Neural cell (in vitro differentiated cells): ENCODE measurements around the gene TMSB10. TPM values are rescaled to one million over a fixed set of nuclear protein-coding genes. Genes with fewer than 3 reads are reported as not detected.

Experiments
- H2AFZ ChIP-seq: fragments of 200-600, 300-800 bp; sonication (generic), shearing (Covaris generic); 2 replicates; pipeline ENCODE4 v1.6.0; 2014; ENCODE audit warnings: low read depth, mild to moderate bottlenecking, antibody characterized with exemption, low read length, moderate library complexity
- H3F3A ChIP-seq: fragments of 200-600 bp; shearing (Covaris generic); 2 replicates; pipeline ENCODE4 v1.6.1; 2016; ENCODE audit warnings: mild to moderate bottlenecking, moderate library complexity, mixed read lengths, antibody characterized with exemption, low read length; ENCODE audit not compliant: insufficient read depth, poor library complexity, severe bottlenecking
- H3K27ac ChIP-seq: fragments of 200-600, 300-800 bp; sonication (generic), shearing (Covaris generic); 2 replicates; pipeline ENCODE4 v1.5.1; 2014; ENCODE audit warnings: mild to moderate bottlenecking, low read length, moderate library complexity
- H3K27me3 ChIP-seq: fragments of 300-800, 200-600 bp; sonication (generic), shearing (Covaris generic); 2 replicates; pipeline ENCODE4 v1.6.0; 2014; ENCODE audit warnings: mild to moderate bottlenecking, low read depth, low read length, moderate library complexity; ENCODE audit not compliant: insufficient read depth
- H3K36me3 ChIP-seq: fragments of 300-800, 200-600 bp; sonication (generic), shearing (Covaris generic); 2 replicates; pipeline ENCODE4 v1.5.1; 2014; ENCODE audit warnings: mild to moderate bottlenecking, antibody characterized with exemption, low read length, moderate library complexity; ENCODE audit not compliant: insufficient read depth
- H3K4me2 ChIP-seq: fragments of 300-800, 200-600 bp; sonication (generic), shearing (Covaris generic); 2 replicates; pipeline ENCODE4 v1.6.0; 2014; ENCODE audit warnings: mild to moderate bottlenecking, low read length
- H3K4me3 ChIP-seq: fragments of 300-800, 200-600 bp; sonication (generic), shearing (Covaris generic); 2 replicates; pipeline ENCODE4 v1.5.1; 2014; ENCODE audit warnings: mild to moderate bottlenecking, low read length, moderate library complexity
- H3K79me2 ChIP-seq: fragments of 200-600 bp; shearing (Covaris generic); replicated peaks from 2 replicates; pipeline ENCODE4 v1.6.0; 2014; ENCODE audit warnings: mild to moderate bottlenecking, low read length, moderate library complexity; ENCODE audit not compliant: insufficient read depth
- H3K9ac ChIP-seq: fragments of 300-800, 200-600 bp; sonication (generic), shearing (Covaris generic); 2 replicates; pipeline ENCODE4 v1.6.1; 2016; ENCODE audit warnings: mild to moderate bottlenecking, low read length, mixed read lengths
- H3K9me2 ChIP-seq: fragments of 200-600 bp; shearing (Covaris generic); 2 replicates; pipeline ENCODE4 v1.6.1; 2016; ENCODE audit warnings: mild to moderate bottlenecking, low read length, mixed read lengths; ENCODE audit not compliant: insufficient read depth
- H3K9me3 ChIP-seq: fragments of 200-600, 300-800 bp; sonication (generic), shearing (Covaris generic); 2 replicates; pipeline ENCODE4 v1.6.1; 2016; ENCODE audit warnings: mild to moderate bottlenecking, mixed run types, low read length, moderate library complexity, mixed read lengths
- H4K20me1 ChIP-seq: fragments of 200-600 bp; shearing (Covaris generic); 2 replicates; pipeline ENCODE4 v1.6.1; 2016; ENCODE audit warnings: mild to moderate bottlenecking, mixed run types; ENCODE audit not compliant: insufficient read depth
- CTCF ChIP-seq: fragments of 450-650 bp; IDR thresholded peaks from 2 replicates; pipeline ENCODE4 v1.5.1; 2014; ENCODE audit warnings: antibody characterized with exemption, mild to moderate bottlenecking, moderate library complexity; ENCODE audit not compliant: poor library complexity, severe bottlenecking
- EP300 ChIP-seq: fragments of 450-650 bp; conservative IDR thresholded peaks from 2 replicates; pipeline ENCODE4 v1.6.1; 2014; ENCODE audit warnings: antibody characterized with exemption, mild to moderate bottlenecking, moderate library complexity; ENCODE audit not compliant: poor library complexity, severe bottlenecking
- EZH2 ChIP-seq: fragments of 200-600, 300-800 bp; shearing (Covaris generic), sonication (generic); IDR thresholded peaks from 2 replicates; pipeline ENCODE4 v1.6.1; 2014; ENCODE audit warnings: antibody characterized with exemption, low read length, borderline replicate concordance, mild to moderate bottlenecking; ENCODE audit not compliant: insufficient read depth, poor library complexity, severe bottlenecking
- MXI1 ChIP-seq: fragments of 450-650 bp; conservative IDR thresholded peaks from 2 replicates; pipeline ENCODE4 v1.6.1; 2014; ENCODE audit warnings: antibody characterized with exemption, mild to moderate bottlenecking; ENCODE audit not compliant: poor library complexity, severe bottlenecking
- POLR2AphosphoS5 ChIP-seq: IDR thresholded peaks from 2 replicates; pipeline ENCODE4 v1.6.1; 2012
- RAD21 ChIP-seq: fragments of 450-650 bp; conservative IDR thresholded peaks from 2 replicates; pipeline ENCODE4 v1.6.1; 2014; ENCODE audit warnings: antibody characterized with exemption, mild to moderate bottlenecking, moderate library complexity
- SMC3 ChIP-seq: fragments of 450-650 bp; conservative IDR thresholded peaks from 2 replicates; pipeline ENCODE4 v1.6.1; 2014; ENCODE audit warnings: antibody characterized with exemption, mild to moderate bottlenecking, moderate library complexity; ENCODE audit not compliant: poor library complexity
- TAF1 ChIP-seq: IDR thresholded peaks from 2 replicates; pipeline ENCODE4 v1.6.1; 2012; ENCODE audit warnings: low read depth
- polyA plus RNA-seq: library from polyadenylated mRNA; depleted of rRNA; stranded (reverse); fragments of >200 nt; gene quantifications from 2 replicates; pipeline ENCODE4 v1.2.3, GENCODE V29; 2014
- TF ChIP-seq, protein P1 (sequence below): IDR thresholded peaks from 2 replicates; pipeline ENCODE4 v1.6.1; 2012; ENCODE audit warnings: borderline replicate concordance

TMSB10 gene
- polyA plus RNA-seq, 1 donor from 2014 or later: 15,324 TPM

DNA sequence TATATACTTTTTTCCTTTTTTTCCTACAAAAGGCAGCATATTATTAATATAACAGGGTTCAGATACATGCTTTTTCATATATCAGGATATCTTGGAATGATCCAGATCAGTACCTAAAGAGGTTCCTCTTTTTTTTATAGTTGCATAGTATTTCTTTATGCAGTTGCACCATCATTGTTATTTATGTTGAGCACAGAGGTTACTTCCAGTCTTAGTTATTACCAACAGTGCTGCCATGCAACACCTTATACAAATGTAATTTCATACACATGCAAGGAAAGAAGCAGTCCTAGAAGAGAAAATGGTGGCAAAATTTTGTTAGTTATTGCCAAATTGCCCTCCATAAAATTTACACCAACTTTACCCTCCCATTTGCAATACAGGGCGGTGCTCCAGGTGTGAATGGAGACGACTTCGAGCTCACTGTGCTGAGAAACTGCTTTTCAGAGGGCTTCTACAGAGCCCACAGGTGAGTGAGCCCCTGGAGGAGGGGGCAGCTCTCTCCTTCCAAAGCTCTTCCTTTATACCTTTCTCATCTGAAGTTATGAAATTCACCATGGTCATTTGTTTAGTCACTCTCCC lies 35.5 kb downstream of the TMSB10 start:
- Histone ChIP-seq H3K79me2 (no peaks in the 10 kb centered on the region), H4K20me1 (no peaks in the 10 kb centered on the region), H3K4me2 (no peak overlapping the region), H3K27me3 (no peaks in the 10 kb centered on the region), H3K9me3 (no peaks in the 10 kb centered on the region), H3K9me2 (no peaks in the 10 kb centered on the region), H3K9ac (no peak overlapping the region), H3K36me3 (no peaks in the 10 kb centered on the region), H3F3A (no peaks in the 10 kb centered on the region), H3K4me3 (no peak overlapping the region), H2AFZ (no peak overlapping the region), H3K27ac (no peak overlapping the region)
- TF ChIP-seq RAD21: no peak
- TF ChIP-seq POLR2AphosphoS5: no peak
- TF ChIP-seq SMC3: no peak

- no peak overlapping the region for H3K27ac ChIP-seq
- no peaks in the 10 kb centered on the region for H3K9me3 ChIP-seq
- H2AFZ ChIP-seq: no peak overlapping the region
- no peaks in the 10 kb centered on the region for H4K20me1 ChIP-seq
- H3K4me2 ChIP-seq: no peak overlapping the region
- H3K79me2 ChIP-seq: no peaks in the 10 kb centered on the region
- no peak overlapping the region for H3K9ac ChIP-seq
- H3K27me3 ChIP-seq: no peaks in the 10 kb centered on the region
- no peak overlapping the region for H3K4me3 ChIP-seq
- H3K9me2 ChIP-seq: no peaks in the 10 kb centered on the region
- TF ChIP-seq RAD21 (no peak), SMC3 (no peak), EP300 (no peak), CTCF (no peak), POLR2AphosphoS5 (no peak), TAF1 (no peak), MXI1 (no peak), EZH2 (no peak)
- TF ChIP-seq, protein P1, sequence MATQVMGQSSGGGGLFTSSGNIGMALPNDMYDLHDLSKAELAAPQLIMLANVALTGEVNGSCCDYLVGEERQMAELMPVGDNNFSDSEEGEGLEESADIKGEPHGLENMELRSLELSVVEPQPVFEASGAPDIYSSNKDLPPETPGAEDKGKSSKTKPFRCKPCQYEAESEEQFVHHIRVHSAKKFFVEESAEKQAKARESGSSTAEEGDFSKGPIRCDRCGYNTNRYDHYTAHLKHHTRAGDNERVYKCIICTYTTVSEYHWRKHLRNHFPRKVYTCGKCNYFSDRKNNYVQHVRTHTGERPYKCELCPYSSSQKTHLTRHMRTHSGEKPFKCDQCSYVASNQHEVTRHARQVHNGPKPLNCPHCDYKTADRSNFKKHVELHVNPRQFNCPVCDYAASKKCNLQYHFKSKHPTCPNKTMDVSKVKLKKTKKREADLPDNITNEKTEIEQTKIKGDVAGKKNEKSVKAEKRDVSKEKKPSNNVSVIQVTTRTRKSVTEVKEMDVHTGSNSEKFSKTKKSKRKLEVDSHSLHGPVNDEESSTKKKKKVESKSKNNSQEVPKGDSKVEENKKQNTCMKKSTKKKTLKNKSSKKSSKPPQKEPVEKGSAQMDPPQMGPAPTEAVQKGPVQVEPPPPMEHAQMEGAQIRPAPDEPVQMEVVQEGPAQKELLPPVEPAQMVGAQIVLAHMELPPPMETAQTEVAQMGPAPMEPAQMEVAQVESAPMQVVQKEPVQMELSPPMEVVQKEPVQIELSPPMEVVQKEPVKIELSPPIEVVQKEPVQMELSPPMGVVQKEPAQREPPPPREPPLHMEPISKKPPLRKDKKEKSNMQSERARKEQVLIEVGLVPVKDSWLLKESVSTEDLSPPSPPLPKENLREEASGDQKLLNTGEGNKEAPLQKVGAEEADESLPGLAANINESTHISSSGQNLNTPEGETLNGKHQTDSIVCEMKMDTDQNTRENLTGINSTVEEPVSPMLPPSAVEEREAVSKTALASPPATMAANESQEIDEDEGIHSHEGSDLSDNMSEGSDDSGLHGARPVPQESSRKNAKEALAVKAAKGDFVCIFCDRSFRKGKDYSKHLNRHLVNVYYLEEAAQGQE: no peak
- H3K36me3 ChIP-seq: no peaks in the 10 kb centered on the region
- H3F3A ChIP-seq: no peaks in the 10 kb centered on the region
Observed at GRCh38 chr2:84942166-84942565, 36.7 kb downstream of the TMSB10 start.
